ENCODE results near the gene CADM2.
"Not testable (repeated sequence)": the region's sequence is repeated elsewhere in the genome, so short reads cannot be mapped to it uniquely, and the experiment has no call there.

CADM2 gene

GRCh38 chr3:85475346-85475745 is 516.6 kb downstream of the CADM2 start:
- H3K4me1 ChIP-seq (ENCODE audit: control insufficient read depth, insufficient read depth, low read length): peaks cover 14% of the 10 kb centered on the region; the same call in 1 of the 2 replicates
- H3K9ac ChIP-seq (ENCODE audit: low read depth, low read length): no peak overlapping the region
- H3K4me3 ChIP-seq (ENCODE audit: low read depth, low read length): no peak overlapping the region
- no peaks in the 10 kb centered on the region for H3K27me3 ChIP-seq (ENCODE audit: control insufficient read depth, insufficient read depth, low read length)
- no peaks in the 10 kb centered on the region for H3K36me3 ChIP-seq (ENCODE audit: control insufficient read depth, insufficient read depth, low read length)
- no peaks in the 10 kb centered on the region for H3K9me3 ChIP-seq (ENCODE audit: control insufficient read depth, insufficient read depth, low read length)
- H3K27ac ChIP-seq (ENCODE audit: low read depth, low read length): no peak overlapping the region

- no peak overlapping the region for H3K9ac ChIP-seq (ENCODE audit: low read depth, low read length)
- no peaks in the 10 kb centered on the region for H3K27me3 ChIP-seq (ENCODE audit: control insufficient read depth, insufficient read depth, low read length)
- H3K27ac ChIP-seq (ENCODE audit: low read depth, low read length): no peak overlapping the region
- no peaks in the 10 kb centered on the region for H3K36me3 ChIP-seq (ENCODE audit: control insufficient read depth, insufficient read depth, low read length)
- H3K4me3 ChIP-seq (ENCODE audit: low read depth, low read length): no peak overlapping the region
- no peaks in the 10 kb centered on the region for H3K9me3 ChIP-seq (ENCODE audit: control insufficient read depth, insufficient read depth, low read length)
- peaks cover 14% of the 10 kb centered on the region; the same call in 1 of the 2 replicates for H3K4me1 ChIP-seq (ENCODE audit: control insufficient read depth, insufficient read depth, low read length)
Measured at GRCh38 chr3:85476891-85477495, 518.2 kb downstream of the CADM2 start.

GRCh38 chr3:85481411-85482212 is 522.8 kb downstream of the CADM2 start:
- no peak overlapping the region for H3K27ac ChIP-seq (ENCODE audit: low read depth, low read length)
- no peaks in the 10 kb centered on the region for H3K27me3 ChIP-seq (ENCODE audit: control insufficient read depth, insufficient read depth, low read length)
- H3K4me3 ChIP-seq (ENCODE audit: low read depth, low read length): no peak overlapping the region

GRCh38 chr3:85482213-85482490 is 523.4 kb downstream of the CADM2 start:
- H3K36me3 ChIP-seq (ENCODE audit: control insufficient read depth, insufficient read depth, low read length): no peaks in the 10 kb centered on the region
- peaks cover 5% of the 10 kb centered on the region for H3K4me1 ChIP-seq (ENCODE audit: control insufficient read depth, insufficient read depth, low read length)
- H3K9me3 ChIP-seq (ENCODE audit: control insufficient read depth, insufficient read depth, low read length): no peaks in the 10 kb centered on the region
- H3K27ac ChIP-seq (ENCODE audit: low read depth, low read length): no peak overlapping the region
- no peak overlapping the region for H3K4me3 ChIP-seq (ENCODE audit: low read depth, low read length)
- H3K9ac ChIP-seq (ENCODE audit: low read depth, low read length): no peak overlapping the region
- no peaks in the 10 kb centered on the region for H3K27me3 ChIP-seq (ENCODE audit: control insufficient read depth, insufficient read depth, low read length)

More at GRCh38 chr3:85481411-85482212, 522.8 kb downstream of the CADM2 start:
- no peak overlapping the region for H3K9ac ChIP-seq (ENCODE audit: low read depth, low read length)
- H3K4me1 ChIP-seq (ENCODE audit: control insufficient read depth, insufficient read depth, low read length): peaks cover 5% of the 10 kb centered on the region
- no peaks in the 10 kb centered on the region for H3K36me3 ChIP-seq (ENCODE audit: control insufficient read depth, insufficient read depth, low read length)
- no peaks in the 10 kb centered on the region for H3K9me3 ChIP-seq (ENCODE audit: control insufficient read depth, insufficient read depth, low read length)

- Histone ChIP-seq H3K27ac (ENCODE audit: low read depth, low read length) (no peak overlapping the region), H3K27me3 (ENCODE audit: control insufficient read depth, insufficient read depth, low read length) (no peaks in the 10 kb centered on the region), H3K9me3 (ENCODE audit: control insufficient read depth, insufficient read depth, low read length) (no peaks in the 10 kb centered on the region)
Measured at GRCh38 chr3:85483986-85484385, 525.2 kb downstream of the CADM2 start.

GRCh38 chr3:85487375-85487774 is 528.6 kb downstream of the CADM2 start:
- H3K9ac ChIP-seq (ENCODE audit: low read depth, low read length): no peak overlapping the region
- H3K4me1 ChIP-seq (ENCODE audit: control insufficient read depth, insufficient read depth, low read length): peaks cover 5% of the 10 kb centered on the region
- H3K4me3 ChIP-seq (ENCODE audit: low read depth, low read length): no peak overlapping the region
- H3K27ac ChIP-seq (ENCODE audit: low read depth, low read length): no peak overlapping the region
- no peaks in the 10 kb centered on the region for H3K36me3 ChIP-seq (ENCODE audit: control insufficient read depth, insufficient read depth, low read length)
- H3K9me3 ChIP-seq (ENCODE audit: control insufficient read depth, insufficient read depth, low read length): no peaks in the 10 kb centered on the region
- no peaks in the 10 kb centered on the region for H3K27me3 ChIP-seq (ENCODE audit: control insufficient read depth, insufficient read depth, low read length)

More at GRCh38 chr3:85483986-85484385, 525.2 kb downstream of the CADM2 start:
- Histone ChIP-seq H3K4me1 (ENCODE audit: control insufficient read depth, insufficient read depth, low read length) (peaks cover 5% of the 10 kb centered on the region), H3K9ac (ENCODE audit: low read depth, low read length) (no peak overlapping the region), H3K4me3 (ENCODE audit: low read depth, low read length) (no peak overlapping the region), H3K36me3 (ENCODE audit: control insufficient read depth, insufficient read depth, low read length) (no peaks in the 10 kb centered on the region)

- no peak overlapping the region for H3K4me3 ChIP-seq (ENCODE audit: low read depth, low read length)
- peaks cover 7% of the 10 kb centered on the region for H3K4me1 ChIP-seq (ENCODE audit: control insufficient read depth, insufficient read depth, low read length)
- no peak overlapping the region for H3K9ac ChIP-seq (ENCODE audit: low read depth, low read length)
- H3K36me3 ChIP-seq (ENCODE audit: control insufficient read depth, insufficient read depth, low read length): no peaks in the 10 kb centered on the region
- no peaks in the 10 kb centered on the region for H3K9me3 ChIP-seq (ENCODE audit: control insufficient read depth, insufficient read depth, low read length)
- H3K27ac ChIP-seq (ENCODE audit: low read depth, low read length): no peak overlapping the region
- H3K27me3 ChIP-seq (ENCODE audit: control insufficient read depth, insufficient read depth, low read length): no peaks in the 10 kb centered on the region
Measured at GRCh38 chr3:85495602-85496001, 536.8 kb downstream of the CADM2 start.

GRCh38 chr3:85498177-85498576 is 539.4 kb downstream of the CADM2 start:
- H3K9me3 ChIP-seq (ENCODE audit: control insufficient read depth, insufficient read depth, low read length): no peaks in the 10 kb centered on the region
- H3K36me3 ChIP-seq (ENCODE audit: control insufficient read depth, insufficient read depth, low read length): no peaks in the 10 kb centered on the region
- no peak overlapping the region for H3K27ac ChIP-seq (ENCODE audit: low read depth, low read length)
- no peak overlapping the region for H3K9ac ChIP-seq (ENCODE audit: low read depth, low read length)
- H3K4me3 ChIP-seq (ENCODE audit: low read depth, low read length): no peak overlapping the region
- H3K27me3 ChIP-seq (ENCODE audit: control insufficient read depth, insufficient read depth, low read length): no peaks in the 10 kb centered on the region
- peaks cover 7% of the 10 kb centered on the region for H3K4me1 ChIP-seq (ENCODE audit: control insufficient read depth, insufficient read depth, low read length)

GRCh38 chr3:85502148-85502875 is 543.5 kb downstream of the CADM2 start:
- H3K27ac ChIP-seq (ENCODE audit: low read depth, low read length): no peak overlapping the region
- no peaks in the 10 kb centered on the region for H3K36me3 ChIP-seq (ENCODE audit: control insufficient read depth, insufficient read depth, low read length)
- H3K9me3 ChIP-seq (ENCODE audit: control insufficient read depth, insufficient read depth, low read length): no peaks in the 10 kb centered on the region
- H3K4me1 ChIP-seq (ENCODE audit: control insufficient read depth, insufficient read depth, low read length): no peaks in the 10 kb centered on the region
- no peak overlapping the region for H3K4me3 ChIP-seq (ENCODE audit: low read depth, low read length)
- no peaks in the 10 kb centered on the region for H3K27me3 ChIP-seq (ENCODE audit: control insufficient read depth, insufficient read depth, low read length)
- H3K9ac ChIP-seq (ENCODE audit: low read depth, low read length): no peak overlapping the region

- H3K27me3 ChIP-seq (ENCODE audit: control insufficient read depth, insufficient read depth, low read length); H3K4me3 ChIP-seq (ENCODE audit: low read depth, low read length); H3K4me1 ChIP-seq (ENCODE audit: control insufficient read depth, insufficient read depth, low read length); H3K9me3 ChIP-seq (ENCODE audit: control insufficient read depth, insufficient read depth, low read length); H3K36me3 ChIP-seq (ENCODE audit: control insufficient read depth, insufficient read depth, low read length); H3K9ac ChIP-seq (ENCODE audit: low read depth, low read length); H3K27ac ChIP-seq (ENCODE audit: low read depth, low read length): not testable (repeated sequence)
Measured at GRCh38 chr3:85504129-85504784, 545.5 kb downstream of the CADM2 start.

Data from HUES48 (cell line).